HG02798 (cell line): ENCODE measurements around the gene RAB23.

Experiments used
- ATAC-seq: cut with Tn5 transposase; IDR thresholded peaks from one replicate; pipeline ENCODE4 v1.9.1; 2021; ENCODE audit warnings: mild to moderate bottlenecking; ENCODE audit not compliant: unreplicated experiment, poor library complexity

The RAB23 gene

GRCh38 chr6:57193177-57193576 lies 28.9 kb downstream of the RAB23 start:
- ATAC-seq = no peak

GRCh38 chr6:57190140-57190539 lies 32.0 kb downstream of the RAB23 start:
- no peak for ATAC-seq

- no peak for ATAC-seq
Observed at GRCh38 chr6:57183336-57183735, 38.8 kb downstream of the RAB23 start.

GRCh38 chr6:57182017-57182432 lies 40.1 kb downstream of the RAB23 start:
- ATAC-seq = no peak

- ATAC-seq = no peak
Observed at GRCh38 chr6:57180596-57180995, 41.5 kb downstream of the RAB23 start.

GRCh38 chr6:57177545-57178265 lies 44.4 kb downstream of the RAB23 start:
- ATAC-seq = no peak

- no peak for ATAC-seq
Observed at GRCh38 chr6:57174511-57174907, 47.6 kb downstream of the RAB23 start.

GRCh38 chr6:57173886-57174510 lies 48.1 kb downstream of the RAB23 start:
- ATAC-seq = no peak

GRCh38 chr6:57173056-57173885 lies 48.8 kb downstream of the RAB23 start:
- no peak for ATAC-seq

- peak; percentile 89 for ATAC-seq
Observed at GRCh38 chr6:57172136-57173055, 49.7 kb downstream of the RAB23 start, which contains the start of gene BAG2. TSS of gene BAG2 (plus strand) at chr6:57172326. CDS start at chr6:57172698, 372 bp downstream.

- no peak for ATAC-seq
Observed at GRCh38 chr6:57165080-57165479, 57.0 kb downstream of the RAB23 start.

- ATAC-seq = no peak
Observed at GRCh38 chr6:57163956-57164355, 58.2 kb downstream of the RAB23 start.

GRCh38 chr6:57162516-57162915 lies 59.6 kb downstream of the RAB23 start:
- no peak for ATAC-seq

- no peak for ATAC-seq
Observed at GRCh38 chr6:57162028-57162427, 60.1 kb downstream of the RAB23 start.

- no peak for ATAC-seq
Observed at GRCh38 chr6:57159127-57159526, 63.0 kb downstream of the RAB23 start.

- no peak for ATAC-seq
Observed at GRCh38 chr6:57158658-57159057, 63.4 kb downstream of the RAB23 start.

GRCh38 chr6:57147955-57148858 lies 73.9 kb downstream of the RAB23 start:
- no peak for ATAC-seq

GRCh38 chr6:57147401-57147800 lies 74.7 kb downstream of the RAB23 start:
- no peak for ATAC-seq

- ATAC-seq = no peak
Observed at GRCh38 chr6:57143690-57144089, 78.4 kb downstream of the RAB23 start.
